GM19351 (cell line): ENCODE data around the gene INS.
"Not testable (repeated sequence)": the region's sequence is repeated elsewhere in the genome, so short reads cannot be mapped to it uniquely, and the experiment has no call there.

Experiments
- ATAC-seq: cut with Tn5 transposase; IDR thresholded peaks from one replicate; pipeline ENCODE4 v1.9.1; 2021; ENCODE audit warnings: mild to moderate bottlenecking, moderate library complexity; ENCODE audit not compliant: unreplicated experiment

The INS gene

GRCh38 chr11:2199466-2200341, 38.7 kb upstream of the INS start:
- ATAC-seq = no peak

- ATAC-seq = no peak
Measured at GRCh38 chr11:2198621-2199365, 37.8 kb upstream of the INS start.

- ATAC-seq = no peak
Measured at GRCh38 chr11:2197771-2198520, 36.9 kb upstream of the INS start.

- peak; percentile 43 for ATAC-seq
Measured at GRCh38 chr11:2196970-2197770, 36.2 kb upstream of the INS start.

GRCh38 chr11:2195756-2196088, 34.7 kb upstream of the INS start:
- ATAC-seq = no peak

- no peak for ATAC-seq
Measured at GRCh38 chr11:2194877-2195755, 34.1 kb upstream of the INS start.

- not testable (repeated sequence) for ATAC-seq
Measured at GRCh38 chr11:2193888-2194595, 33.0 kb upstream of the INS start.

- no peak for ATAC-seq
Measured at GRCh38 chr11:2193099-2193887, 32.3 kb upstream of the INS start.

- no peak for ATAC-seq
Measured at GRCh38 chr11:2192435-2192834, 31.4 kb upstream of the INS start.

GRCh38 chr11:2191883-2192282, 30.9 kb upstream of the INS start:
- ATAC-seq = no peak

- no peak for ATAC-seq
Measured at GRCh38 chr11:2190657-2191471, 29.9 kb upstream of the INS start.

- no peak for ATAC-seq
Measured at GRCh38 chr11:2189938-2190656, 29.1 kb upstream of the INS start.

- ATAC-seq = no peak
Measured at GRCh38 chr11:2188745-2189144, 27.7 kb upstream of the INS start.

- ATAC-seq = no peak
Measured at GRCh38 chr11:2187280-2187707, 26.3 kb upstream of the INS start.

GRCh38 chr11:2186669-2187279, 25.8 kb upstream of the INS start:
- ATAC-seq = no peak

GRCh38 chr11:2185324-2186085, 24.5 kb upstream of the INS start:
- ATAC-seq = no peak
